ENCODE measurements around the gene POU5F2.

The POU5F2 gene

DNA sequence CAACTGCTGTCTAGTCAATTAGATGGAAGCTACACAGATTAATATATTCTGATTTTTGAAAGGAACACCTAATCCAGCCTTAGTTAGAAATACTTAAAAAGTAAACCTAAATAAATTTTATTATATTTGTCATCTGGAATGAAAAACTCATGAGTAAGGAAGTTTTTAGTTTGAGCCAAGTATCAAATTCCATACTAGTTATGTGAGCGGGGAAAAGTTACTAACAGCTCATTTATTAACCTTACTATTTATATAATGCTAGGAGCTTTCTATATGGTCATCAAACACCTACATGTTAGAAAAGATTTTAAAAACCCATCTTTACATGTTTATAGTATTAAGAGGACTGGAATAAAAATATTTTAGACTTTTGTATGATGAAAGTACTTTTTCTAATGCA, 41.6 kb upstream of the POU5F2 start:
- POLR2A ChIA-PET = interaction anchor here (0.9 kb wide), 1 partner anchor 200 kb away, joined by 3 read pairs; no protein-coding TSS in a partner anchor

GRCh38 chr5:93777620-93778019, 36.2 kb upstream of the POU5F2 start:
- CTCF ChIA-PET = no interaction called here
- POLR2A ChIA-PET = no interaction called here
- no peak for DNase-seq (ENCODE audit: extremely low spot score)
- TF ChIP-seq TARDBP (IDR thresholded peaks at IDR 0.05) (no peak), HDGF (IDR thresholded peaks at IDR 0.05; ENCODE audit: borderline replicate concordance) (no peak), BHLHE40 (IDR thresholded peaks at IDR 0.05; ENCODE audit: borderline replicate concordance) (no peak), CTBP1 (IDR thresholded peaks at IDR 0.05; ENCODE audit: borderline replicate concordance) (no peak), L3MBTL2 (conservative IDR thresholded peaks at IDR 0.05) (no peak), FOXM1 (IDR thresholded peaks at IDR 0.05; ENCODE audit: borderline replicate concordance) (no peak)

More for the DNA sequence above, 41.6 kb upstream of the POU5F2 start:
- CTCF ChIA-PET = interaction anchor here (0.8 kb wide), 1 partner anchor 955 kb away, joined by 3 read pairs; no protein-coding TSS in a partner anchor
- no peak for DNase-seq (ENCODE audit: extremely low spot score)
- TF ChIP-seq SP1 (IDR thresholded peaks at IDR 0.05) = no peak

DNA sequence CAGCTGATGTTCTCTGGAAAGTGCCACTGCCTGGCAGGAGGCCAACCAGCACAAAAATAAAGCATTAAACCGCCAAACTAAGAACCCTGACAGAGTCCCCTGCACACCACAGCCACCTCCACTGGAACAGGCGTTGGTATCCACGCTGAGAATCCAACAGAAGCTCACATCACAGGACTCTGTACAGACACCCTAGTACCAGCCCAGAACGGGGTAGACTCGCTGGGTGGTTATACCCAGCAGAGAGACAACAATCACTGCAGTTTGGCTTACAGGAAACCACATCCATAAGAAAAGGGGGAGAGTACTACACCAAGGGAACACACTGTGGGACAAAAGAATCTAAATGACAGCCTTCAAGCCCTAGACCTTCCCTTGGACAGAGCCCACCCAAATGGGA, 15.0 kb upstream of the POU5F2 start:
- ChIA-PET POLR2A (no interaction called here), CTCF (no interaction called here)
- TF ChIP-seq L3MBTL2 (conservative IDR thresholded peaks at IDR 0.05) = no peak
- TF ChIP-seq ELF4 (IDR thresholded peaks at IDR 0.05) = no peak
- no peak for TF ChIP-seq LEF1 (IDR thresholded peaks at IDR 0.05; ENCODE audit: borderline replicate concordance)
- TF ChIP-seq FOXA1 (IDR thresholded peaks at IDR 0.05) = no peak
- no peak for TF ChIP-seq FOXK2 (IDR thresholded peaks at IDR 0.05)
- no peak for TF ChIP-seq TARDBP (IDR thresholded peaks at IDR 0.05)
- TF ChIP-seq BHLHE40 (IDR thresholded peaks at IDR 0.05; ENCODE audit: borderline replicate concordance) = no peak
- no peak for TF ChIP-seq NFRKB (IDR thresholded peaks at IDR 0.05)
- TF ChIP-seq SP1 (IDR thresholded peaks at IDR 0.05) = no peak
- TF ChIP-seq HDGF (IDR thresholded peaks at IDR 0.05; ENCODE audit: borderline replicate concordance) = no peak
- TF ChIP-seq CTBP1 (IDR thresholded peaks at IDR 0.05; ENCODE audit: borderline replicate concordance) = no peak
- no peak for TF ChIP-seq FOXM1 (IDR thresholded peaks at IDR 0.05; ENCODE audit: borderline replicate concordance)
- TF ChIP-seq, protein P1, sequence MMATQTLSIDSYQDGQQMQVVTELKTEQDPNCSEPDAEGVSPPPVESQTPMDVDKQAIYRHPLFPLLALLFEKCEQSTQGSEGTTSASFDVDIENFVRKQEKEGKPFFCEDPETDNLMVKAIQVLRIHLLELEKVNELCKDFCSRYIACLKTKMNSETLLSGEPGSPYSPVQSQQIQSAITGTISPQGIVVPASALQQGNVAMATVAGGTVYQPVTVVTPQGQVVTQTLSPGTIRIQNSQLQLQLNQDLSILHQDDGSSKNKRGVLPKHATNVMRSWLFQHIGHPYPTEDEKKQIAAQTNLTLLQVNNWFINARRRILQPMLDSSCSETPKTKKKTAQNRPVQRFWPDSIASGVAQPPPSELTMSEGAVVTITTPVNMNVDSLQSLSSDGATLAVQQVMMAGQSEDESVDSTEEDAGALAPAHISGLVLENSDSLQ (IDR thresholded peaks at IDR 0.05) = no peak
- TF ChIP-seq ARNT (IDR thresholded peaks at IDR 0.05) = no peak
- no peak for DNase-seq (ENCODE audit: extremely low spot score)

GRCh38 chr5:93755716-93756115, 14.3 kb upstream of the POU5F2 start:
- no peak for TF ChIP-seq HDGF (IDR thresholded peaks at IDR 0.05; ENCODE audit: borderline replicate concordance)
- TF ChIP-seq ELF4 (IDR thresholded peaks at IDR 0.05) = no peak
- no peak for TF ChIP-seq ARNT (IDR thresholded peaks at IDR 0.05)
- no peak for TF ChIP-seq FOXM1 (IDR thresholded peaks at IDR 0.05; ENCODE audit: borderline replicate concordance)
- no peak for TF ChIP-seq TARDBP (IDR thresholded peaks at IDR 0.05)
- TF ChIP-seq NFRKB (IDR thresholded peaks at IDR 0.05) = no peak
- no peak for TF ChIP-seq BHLHE40 (IDR thresholded peaks at IDR 0.05; ENCODE audit: borderline replicate concordance)
- no peak for TF ChIP-seq FOXA1 (IDR thresholded peaks at IDR 0.05)
- no peak for TF ChIP-seq FOXK2 (IDR thresholded peaks at IDR 0.05)
- no peak for TF ChIP-seq CTBP1 (IDR thresholded peaks at IDR 0.05; ENCODE audit: borderline replicate concordance)
- TF ChIP-seq, protein P1 (IDR thresholded peaks at IDR 0.05) = no peak
- TF ChIP-seq LEF1 (IDR thresholded peaks at IDR 0.05; ENCODE audit: borderline replicate concordance) = no peak
- CTCF ChIA-PET = no interaction called here
- no peak for DNase-seq (ENCODE audit: extremely low spot score)
- POLR2A ChIA-PET = no interaction called here

GRCh38 chr5:93748875-93749397, 7.5 kb upstream of the POU5F2 start:
- DNase-seq (ENCODE audit: extremely low spot score) = no peak
- TF ChIP-seq BHLHE40 (IDR thresholded peaks at IDR 0.05; ENCODE audit: borderline replicate concordance) (no peak), SP1 (IDR thresholded peaks at IDR 0.05) (no peak), L3MBTL2 (conservative IDR thresholded peaks at IDR 0.05) (no peak), HDGF (IDR thresholded peaks at IDR 0.05; ENCODE audit: borderline replicate concordance) (no peak), FOXK2 (IDR thresholded peaks at IDR 0.05) (no peak), LEF1 (IDR thresholded peaks at IDR 0.05; ENCODE audit: borderline replicate concordance) (no peak), TARDBP (IDR thresholded peaks at IDR 0.05) (no peak)
- TF ChIP-seq, protein P1 (IDR thresholded peaks at IDR 0.05) = no peak
- ChIA-PET POLR2A (no interaction called here), CTCF (no interaction called here)

DNA sequence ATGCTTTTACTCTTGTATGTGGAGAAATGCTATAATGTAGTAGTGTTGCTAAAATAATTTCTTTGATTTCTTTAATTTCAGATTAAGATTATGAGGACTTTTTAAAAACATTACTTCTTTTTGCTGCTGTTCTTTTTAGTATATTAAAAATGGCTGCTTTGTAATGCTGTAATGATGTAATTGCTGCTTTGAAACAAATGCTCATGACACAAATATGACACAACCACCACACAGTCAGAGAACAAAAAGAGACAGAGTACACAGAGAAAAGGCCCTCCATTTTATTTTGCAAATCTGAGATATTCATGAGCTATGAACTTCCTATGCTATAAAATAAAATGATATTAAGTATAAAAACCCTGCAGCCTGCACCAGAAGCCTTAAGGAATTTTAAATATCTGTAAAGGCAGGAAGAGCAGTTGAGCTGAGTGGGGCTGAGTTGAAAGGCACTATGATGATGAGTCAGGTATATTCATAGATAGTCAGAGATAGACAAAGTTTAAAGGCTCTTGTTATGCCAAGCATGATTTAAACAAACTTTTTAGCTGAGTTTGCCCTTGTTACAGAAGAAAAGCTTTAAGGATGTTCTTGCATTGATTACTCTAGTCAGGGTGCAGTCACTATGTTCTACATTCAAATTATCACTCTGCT, 5.1 kb upstream of the POU5F2 start:
- ChIA-PET CTCF (interaction anchor here (0.7 kb wide), 1 partner anchor 65 kb away, joined by 3 read pairs; no protein-coding TSS in a partner anchor), POLR2A (no interaction called here)
- TF ChIP-seq LEF1 (IDR thresholded peaks at IDR 0.05; ENCODE audit: borderline replicate concordance) = no peak
- no peak for TF ChIP-seq SP1 (IDR thresholded peaks at IDR 0.05)
- TF ChIP-seq TARDBP (IDR thresholded peaks at IDR 0.05) = no peak
- TF ChIP-seq NFRKB (IDR thresholded peaks at IDR 0.05) = no peak
- TF ChIP-seq FOXA1 (IDR thresholded peaks at IDR 0.05) = no peak
- DNase-seq (ENCODE audit: extremely low spot score) = no peak

DNA sequence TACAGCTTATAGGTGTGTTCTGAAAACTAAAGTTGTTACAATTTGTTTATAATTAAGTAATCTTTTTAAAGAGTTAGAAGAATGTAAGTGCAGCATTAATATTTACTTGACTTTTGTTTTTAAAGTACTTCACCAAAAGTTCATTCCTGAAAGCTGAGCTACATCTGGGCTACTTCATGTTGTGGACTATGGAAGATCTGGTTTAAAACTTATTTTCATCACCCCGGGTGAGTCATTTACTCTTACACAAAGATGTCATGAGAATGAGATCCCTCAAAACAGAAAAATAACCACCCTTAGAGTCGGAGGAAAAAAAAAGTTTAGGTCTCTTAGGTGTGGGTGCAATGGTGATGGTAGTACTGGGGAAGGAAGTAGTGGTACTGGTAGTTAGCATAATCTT, 5.1 kb downstream of the POU5F2 start:
- CTCF ChIA-PET = no interaction called here
- TF ChIP-seq TARDBP (IDR thresholded peaks at IDR 0.05) (no peak), NFRKB (IDR thresholded peaks at IDR 0.05) (no peak), FOXK2 (IDR thresholded peaks at IDR 0.05) (no peak), LEF1 (IDR thresholded peaks at IDR 0.05; ENCODE audit: borderline replicate concordance) (no peak), CTBP1 (IDR thresholded peaks at IDR 0.05; ENCODE audit: borderline replicate concordance) (no peak), ARNT (IDR thresholded peaks at IDR 0.05) (no peak), SP1 (IDR thresholded peaks at IDR 0.05) (no peak), HDGF (IDR thresholded peaks at IDR 0.05; ENCODE audit: borderline replicate concordance) (no peak), L3MBTL2 (conservative IDR thresholded peaks at IDR 0.05) (no peak), BHLHE40 (IDR thresholded peaks at IDR 0.05; ENCODE audit: borderline replicate concordance) (no peak), FOXA1 (IDR thresholded peaks at IDR 0.05) (no peak), ZNF384 (IDR thresholded peaks at IDR 0.05) (no peak), ELF4 (IDR thresholded peaks at IDR 0.05) (no peak), FOXM1 (IDR thresholded peaks at IDR 0.05; ENCODE audit: borderline replicate concordance) (no peak), SUZ12 (IDR thresholded peaks at IDR 0.05) (no peak)
- TF ChIP-seq, protein P1 (IDR thresholded peaks at IDR 0.05) = no peak
- POLR2A ChIA-PET = no interaction called here
- DNase-seq (ENCODE audit: extremely low spot score) = no peak

Data from HEK293T (cell line).